Immature natural killer cell (primary cell): ENCODE data around the gene LRP1. TPM values are rescaled to one million over a fixed set of nuclear protein-coding genes. Genes with fewer than 3 reads are reported as not detected.

Experiments used
- DNase-seq, 3 donors: peaks; one replicate each; pipeline ENCODE4 v3.0.0; 2022; ENCODE audit warnings: mixed read lengths in 1 of 3
- H3K27ac Mint-ChIP-seq, 6 donors: one replicate each; pipeline ENCODE4 v1.8.0; 2020; ENCODE audit warnings: mixed read lengths in 6 of 6, mild to moderate bottlenecking in 5 of 6, inconsistent platforms in 4 of 6, moderate library complexity in 3 of 6
- H3K27me3 Mint-ChIP-seq, 3 donors: one replicate each; pipeline ENCODE4 v1.8.0; 2020 to 2021; ENCODE audit warnings: low read depth in 3 of 3, mild to moderate bottlenecking in 3 of 3, mixed read lengths in 3 of 3, moderate library complexity in 3 of 3, inconsistent platforms in 1 of 3
- H3K36me3 Mint-ChIP-seq, 3 donors: one replicate each; pipeline ENCODE4 v1.8.0; 2020; ENCODE audit warnings: mixed read lengths in 3 of 3, inconsistent platforms in 2 of 3, mild to moderate bottlenecking in 2 of 3
- H3K4me1 Mint-ChIP-seq, 2 donors: one replicate each; pipeline ENCODE4 v1.8.0; 2020; ENCODE audit warnings: inconsistent platforms in 2 of 2, mild to moderate bottlenecking in 2 of 2, mixed read lengths in 2 of 2, moderate library complexity in 1 of 2
- H3K4me3 Mint-ChIP-seq, 5 donors: one replicate each; pipeline ENCODE4 v1.8.0; 2020; ENCODE audit warnings: mild to moderate bottlenecking in 5 of 5, mixed read lengths in 5 of 5, inconsistent platforms in 3 of 5, moderate library complexity in 3 of 5
- H3K9me3 Mint-ChIP-seq, 6 donors: one replicate each; pipeline ENCODE4 v1.8.0; 2020; ENCODE audit warnings: mild to moderate bottlenecking in 6 of 6, mixed read lengths in 6 of 6, inconsistent platforms in 4 of 6, moderate library complexity in 3 of 6
- polyA plus RNA-seq, 3 donors: library from polyadenylated mRNA; unstranded; fragments of 300-500 nt; fragmentation: Illumina TruSeq; gene quantifications; one replicate each; pipeline ENCODE4 v1.2.3, GENCODE V29; 2021

The LRP1 gene
- polyA plus RNA-seq, 3 donors from 2014 or later, result 0.08 to 0.22 TPM; not detected in 1

DNA sequence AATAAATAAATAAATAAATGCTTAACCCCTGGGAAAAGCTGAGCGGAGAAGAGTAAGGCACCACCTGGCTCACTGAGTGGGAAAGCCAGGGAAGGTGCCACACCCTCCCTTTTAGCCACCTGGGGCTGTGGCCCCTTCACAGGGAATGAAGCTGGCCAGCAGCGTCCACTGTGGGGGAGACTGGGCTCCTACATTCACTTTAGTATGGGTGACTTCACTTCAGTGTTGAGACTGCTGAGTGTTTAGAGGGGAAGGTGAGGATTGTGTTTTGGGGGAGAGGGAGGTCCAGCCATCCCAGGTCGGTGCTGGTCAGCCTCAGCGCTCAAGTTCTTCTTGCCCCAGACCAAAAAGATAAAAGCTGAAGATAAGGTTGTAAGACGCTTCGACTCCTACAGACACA lies 37.8 kb upstream of the LRP1 start:
- peak overlapping the region in 3 of 6 donors; percentile 41 to 76 (median 71) for H3K27ac Mint-ChIP-seq
- H3K4me3 Mint-ChIP-seq, result peak overlapping the region; percentile 2 to 29 (median 15)
- peaks cover 3 to 13% (median 9%) of the 10 kb centered on the region in 3 donors for H3K27me3 Mint-ChIP-seq
- H3K4me1 Mint-ChIP-seq, result peaks cover 45 to 47% of the 10 kb centered on the region in 2 donors
- H3K36me3 Mint-ChIP-seq, result no peaks in the 10 kb centered on the region
- DNase-seq, result no peak
- no peaks in the 10 kb centered on the region for H3K9me3 Mint-ChIP-seq

DNA sequence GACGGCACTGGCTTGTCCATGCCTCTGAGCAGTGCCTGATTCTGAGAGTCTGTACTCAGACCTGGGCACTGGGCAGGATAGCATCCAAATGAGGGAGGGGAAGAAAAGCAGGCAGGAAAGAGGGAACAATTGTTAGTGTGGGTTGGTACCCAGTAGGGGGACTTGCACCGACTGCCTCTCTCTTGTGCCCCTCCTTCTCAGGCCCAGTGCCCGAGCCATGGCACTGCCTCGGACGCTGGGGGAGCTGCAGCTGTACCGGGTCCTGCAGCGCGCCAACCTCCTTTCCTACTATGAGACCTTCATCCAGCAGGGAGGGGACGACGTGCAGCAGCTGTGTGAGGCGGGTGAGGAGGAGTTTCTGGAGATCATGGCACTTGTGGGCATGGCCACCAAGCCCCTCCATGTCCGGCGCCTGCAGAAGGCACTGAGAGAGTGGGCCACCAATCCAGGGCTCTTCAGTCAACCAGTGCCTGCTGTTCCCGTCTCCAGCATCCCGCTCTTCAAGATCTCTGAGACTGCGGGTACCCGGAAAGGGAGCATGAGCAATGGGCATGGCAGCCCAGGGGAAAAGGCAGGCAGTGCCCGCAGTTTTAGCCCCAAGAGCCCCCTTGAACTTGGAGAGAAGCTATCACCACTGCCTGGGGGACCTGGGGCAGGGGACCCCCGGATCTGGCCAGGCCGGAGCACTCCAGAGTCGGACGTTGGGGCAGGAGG lies 37.2 kb upstream of the LRP1 start:
- H3K36me3 Mint-ChIP-seq, result peaks cover 0 to 5% (median 3%) of the 10 kb centered on the region in 3 donors
- peaks cover 3 to 13% (median 9%) of the 10 kb centered on the region in 3 donors for H3K27me3 Mint-ChIP-seq
- H3K27ac Mint-ChIP-seq, result peak overlapping the region in 4 of 6 donors; percentile 1 to 76 (median 47)
- peak overlapping the region; percentile 2 to 29 (median 15) for H3K4me3 Mint-ChIP-seq
- no peak for DNase-seq
- H3K4me1 Mint-ChIP-seq, result peaks cover 39 to 41% of the 10 kb centered on the region in 2 donors
- H3K9me3 Mint-ChIP-seq, result no peaks in the 10 kb centered on the region

- Mint-ChIP-seq H3K9me3 (no peaks in the 10 kb centered on the region), H3K4me1 (peaks cover 31 to 33% of the 10 kb centered on the region in 2 donors), H3K27ac (peak overlapping the region in 1 of 6 donors; percentile 30), H3K36me3 (peaks cover 3 to 11% (median 6%) of the 10 kb centered on the region in 3 donors), H3K4me3 (peak overlapping the region in 2 of 5 donors; percentile 9 to 53), H3K27me3 (peaks cover 3 to 13% (median 10%) of the 10 kb centered on the region in 3 donors)
- no peak for DNase-seq
Observed at GRCh38 chr12:57091638-57092528, 36.4 kb upstream of the LRP1 start.

DNA sequence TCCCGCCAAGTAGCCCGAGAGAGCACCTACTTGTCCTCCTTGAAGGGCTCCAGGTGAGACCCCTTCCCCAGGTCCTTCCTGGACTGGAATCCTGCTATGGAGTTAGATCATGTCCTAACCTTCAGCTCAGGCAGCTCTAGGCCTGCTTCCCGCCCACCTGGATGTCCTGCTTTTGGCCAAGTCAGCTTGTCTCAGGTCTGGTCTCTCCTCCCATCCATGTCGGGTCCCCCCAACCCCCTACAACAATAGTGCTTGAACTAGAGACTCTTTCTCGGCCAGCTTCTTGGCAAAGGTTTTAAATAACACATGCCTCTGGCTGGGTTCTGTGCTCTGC lies 35.8 kb upstream of the LRP1 start:
- DNase-seq, result no peak
- no peaks in the 10 kb centered on the region for H3K9me3 Mint-ChIP-seq
- H3K27ac Mint-ChIP-seq, result peak overlapping the region in 3 of 6 donors; percentile 19 to 68 (median 46)
- peaks cover 6 to 16% (median 9%) of the 10 kb centered on the region in 3 donors for H3K36me3 Mint-ChIP-seq
- H3K4me3 Mint-ChIP-seq, result no peak overlapping the region
- peaks cover 3 to 13% (median 10%) of the 10 kb centered on the region in 3 donors for H3K27me3 Mint-ChIP-seq
- H3K4me1 Mint-ChIP-seq, result peaks cover 30 to 33% of the 10 kb centered on the region in 2 donors

DNA sequence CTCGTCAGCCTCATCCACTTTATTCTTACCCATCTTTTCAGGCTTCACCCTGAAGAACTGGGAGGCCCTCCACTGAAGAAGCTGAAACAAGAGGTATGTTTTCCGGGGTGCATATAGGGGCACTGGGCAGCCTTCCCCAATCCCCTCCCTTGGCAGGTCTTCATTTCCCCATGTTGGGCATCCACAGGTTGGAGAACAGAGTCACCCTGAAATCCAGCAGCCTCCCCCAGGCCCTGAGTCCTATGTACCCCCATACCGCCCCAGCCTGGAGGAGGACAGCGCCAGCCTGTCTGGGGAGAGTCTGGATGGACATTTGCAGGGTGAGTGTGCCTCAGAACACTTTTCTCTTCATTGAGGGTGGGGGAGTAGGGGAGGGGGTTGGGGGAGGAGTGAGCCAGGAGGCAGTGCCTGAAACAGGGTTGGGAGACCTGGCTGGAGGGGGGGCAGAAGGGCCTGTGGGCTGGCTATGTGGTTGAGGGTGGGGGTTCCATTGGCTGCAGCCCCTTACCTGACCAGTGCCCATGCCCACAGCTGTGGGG lies 35.3 kb upstream of the LRP1 start:
- H3K27me3 Mint-ChIP-seq, result peaks cover 3 to 10% (median 7%) of the 10 kb centered on the region in 3 donors
- H3K9me3 Mint-ChIP-seq, result no peaks in the 10 kb centered on the region
- peaks cover 26 to 30% of the 10 kb centered on the region in 2 donors for H3K4me1 Mint-ChIP-seq
- no peak overlapping the region for H3K4me3 Mint-ChIP-seq
- peak overlapping the region in 3 of 6 donors; percentile 46 to 84 (median 68) for H3K27ac Mint-ChIP-seq
- DNase-seq, result no peak
- peaks cover 6 to 17% (median 9%) of the 10 kb centered on the region in 3 donors for H3K36me3 Mint-ChIP-seq

DNA sequence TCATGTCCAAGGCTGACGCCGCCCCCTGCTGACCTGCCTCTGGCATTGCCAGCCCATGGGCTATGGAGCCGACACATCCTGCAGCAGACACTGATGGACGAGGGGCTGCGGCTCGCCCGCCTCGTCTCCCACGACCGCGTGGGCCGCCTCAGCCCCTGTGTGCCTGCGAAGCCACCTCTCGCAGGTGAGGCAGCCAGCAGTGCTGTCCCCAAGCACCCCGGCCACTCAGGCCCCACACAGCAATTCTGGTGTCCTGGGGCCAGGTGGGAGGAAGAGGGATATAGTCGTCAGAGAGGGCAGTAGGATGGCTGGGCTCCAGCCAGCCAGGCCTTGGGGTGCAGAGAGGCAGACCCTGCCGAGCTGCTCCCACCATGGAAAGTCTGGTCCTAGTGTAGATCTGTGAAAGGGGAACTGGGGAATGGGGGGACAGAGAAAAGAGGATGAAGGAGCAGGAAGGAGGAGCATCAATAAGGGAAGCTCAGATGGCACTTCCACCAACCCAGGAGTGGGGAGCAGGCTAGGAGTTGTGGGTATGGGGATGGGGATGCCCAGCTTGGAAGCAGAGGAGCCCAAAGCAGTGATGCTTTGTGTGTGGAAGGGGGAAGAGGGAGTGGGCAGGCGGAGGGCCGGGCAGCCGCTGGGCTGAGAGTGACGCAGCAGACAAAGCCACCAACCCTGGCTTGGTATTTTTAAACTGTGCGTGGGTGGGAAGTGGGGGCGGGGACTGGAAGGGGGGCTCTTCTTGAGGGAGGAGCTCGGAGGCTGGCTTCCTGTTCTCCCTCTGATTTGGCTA lies 34.7 kb upstream of the LRP1 start:
- Mint-ChIP-seq H3K27me3 (peaks cover 0 to 6% (median 4%) of the 10 kb centered on the region in 3 donors), H3K27ac (peak overlapping the region in 4 of 6 donors; percentile 36 to 84 (median 62)), H3K36me3 (peaks cover 6 to 21% (median 9%) of the 10 kb centered on the region in 3 donors), H3K4me3 (peak overlapping the region in 1 of 5 donors; percentile 29), H3K9me3 (no peaks in the 10 kb centered on the region), H3K4me1 (peaks cover 21 to 25% of the 10 kb centered on the region in 2 donors)
- DNase-seq, result peak; percentile 47 to 51 (median 47)

DNA sequence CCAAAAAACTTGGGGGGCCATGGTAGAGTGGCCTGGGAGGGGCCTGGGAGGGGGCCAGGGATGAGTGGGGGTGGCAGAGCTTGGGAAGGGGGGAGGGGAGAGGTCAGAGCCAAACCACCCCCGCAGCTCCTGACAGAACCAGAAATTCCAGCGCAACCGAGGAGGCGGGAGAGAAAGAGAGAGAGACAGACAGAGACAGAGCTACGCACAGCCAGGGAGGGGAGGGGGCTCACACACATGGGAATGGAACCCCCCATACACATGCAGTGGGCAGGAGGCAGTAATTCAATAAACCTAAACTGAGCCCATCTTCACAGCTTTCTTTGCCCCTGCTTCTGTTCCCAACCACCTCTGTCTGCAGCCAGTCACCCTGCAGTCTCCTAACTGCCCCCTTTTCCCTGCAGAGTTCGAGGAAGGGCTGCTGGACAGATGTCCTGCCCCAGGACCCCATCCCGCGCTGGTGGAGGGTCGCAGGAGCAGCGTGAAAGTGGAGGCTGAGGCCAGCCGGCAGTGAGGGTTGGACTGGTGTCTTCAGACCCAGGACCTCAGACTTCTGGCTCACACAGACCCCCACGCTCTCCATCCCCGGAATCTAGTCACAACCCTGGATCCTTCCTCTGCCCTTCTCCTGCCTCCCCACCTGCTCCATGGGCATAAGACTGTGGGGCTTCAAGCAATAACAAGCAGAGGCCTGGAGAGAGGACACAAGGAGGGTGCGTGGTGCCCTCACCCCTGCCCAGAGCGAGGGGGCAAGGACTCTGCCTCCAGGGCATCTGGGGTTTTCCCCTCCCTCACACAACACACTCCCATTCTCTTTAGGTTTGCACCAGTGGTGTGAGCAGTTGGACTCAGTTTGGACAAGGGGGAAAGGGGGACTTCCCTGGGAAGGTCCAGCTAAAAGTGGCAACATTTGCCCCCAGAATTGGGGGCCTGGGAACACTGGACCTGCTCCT lies 33.8 kb upstream of the LRP1 start:
- H3K27ac Mint-ChIP-seq, result peak overlapping the region in 4 of 6 donors; percentile 45 to 70 (median 52)
- peaks cover 18 to 24% of the 10 kb centered on the region in 2 donors for H3K4me1 Mint-ChIP-seq
- H3K9me3 Mint-ChIP-seq, result no peaks in the 10 kb centered on the region
- peaks cover 0 to 6% (median 4%) of the 10 kb centered on the region in 3 donors for H3K27me3 Mint-ChIP-seq
- H3K4me3 Mint-ChIP-seq, result no peak overlapping the region
- H3K36me3 Mint-ChIP-seq, result peaks cover 11 to 28% (median 11%) of the 10 kb centered on the region in 3 donors
- no peak for DNase-seq

GRCh38 chr12:57095440-57095839 lies 32.8 kb upstream of the LRP1 start:
- H3K36me3 Mint-ChIP-seq, result peaks cover 12 to 32% (median 18%) of the 10 kb centered on the region in 3 donors
- no peaks in the 10 kb centered on the region for H3K9me3 Mint-ChIP-seq
- no peak overlapping the region for H3K4me3 Mint-ChIP-seq
- H3K27ac Mint-ChIP-seq, result peak overlapping the region in 4 of 6 donors; percentile 31 to 62 (median 52)
- DNase-seq, result no peak
- peaks cover 14 to 24% of the 10 kb centered on the region in 2 donors for H3K4me1 Mint-ChIP-seq
- H3K27me3 Mint-ChIP-seq, result peaks cover 0 to 4% (median 2%) of the 10 kb centered on the region in 3 donors

- Mint-ChIP-seq H3K9me3 (no peaks in the 10 kb centered on the region), H3K4me1 (peaks cover 14 to 20% of the 10 kb centered on the region in 2 donors), H3K36me3 (peaks cover 12 to 32% (median 18%) of the 10 kb centered on the region in 3 donors), H3K27me3 (peaks cover 0 to 4% (median 1%) of the 10 kb centered on the region in 3 donors), H3K27ac (peak overlapping the region in 2 of 6 donors; percentile 14 to 55), H3K4me3 (no peak overlapping the region)
- no peak for DNase-seq
Observed at GRCh38 chr12:57096099-57096572, 32.1 kb upstream of the LRP1 start.

DNA sequence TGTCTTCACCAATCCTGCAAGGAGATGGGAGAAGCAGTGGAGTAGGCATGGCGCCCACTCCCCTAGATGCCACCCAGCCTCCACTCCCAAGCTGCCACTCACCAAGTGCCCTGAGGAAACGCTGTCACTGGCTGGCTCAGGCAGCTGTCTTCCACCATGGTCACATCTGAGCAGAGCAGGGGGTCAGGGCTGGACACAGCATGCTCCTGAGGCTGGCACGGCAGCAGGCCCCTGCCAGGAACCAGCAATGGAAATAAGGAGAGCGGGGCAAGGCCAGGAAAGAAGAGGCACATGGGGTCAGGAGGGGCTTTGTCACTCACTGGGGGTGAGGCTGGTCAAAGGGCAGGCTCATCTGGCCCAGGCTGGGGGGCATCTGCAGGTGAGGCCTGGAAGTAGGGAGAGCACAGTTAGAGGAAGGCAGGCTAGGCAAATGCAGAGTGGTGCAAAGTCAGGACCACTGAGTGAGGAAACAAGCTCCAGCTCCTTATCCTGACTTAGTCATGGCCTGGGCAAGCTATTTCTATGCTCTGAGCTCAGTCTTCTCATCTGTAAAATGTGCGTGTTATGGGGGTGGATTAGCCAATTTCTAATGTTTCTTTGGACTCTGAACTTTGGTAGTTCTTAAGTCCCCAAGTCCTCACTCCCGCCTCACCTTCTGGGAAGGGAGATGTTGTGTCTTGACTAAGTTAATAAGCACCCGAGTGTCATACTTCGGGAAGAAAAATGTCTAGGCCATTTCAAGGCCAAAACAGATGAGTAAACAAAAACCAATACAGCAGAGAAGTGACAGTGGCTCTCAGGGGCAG lies 31.3 kb upstream of the LRP1 start:
- DNase-seq, result no peak
- Mint-ChIP-seq H3K9me3 (no peaks in the 10 kb centered on the region), H3K27ac (peak overlapping the region in 2 of 6 donors; percentile 54 to 55), H3K4me1 (peaks cover 17 to 23% of the 10 kb centered on the region in 2 donors), H3K4me3 (no peak overlapping the region), H3K36me3 (peaks cover 12 to 32% (median 18%) of the 10 kb centered on the region in 3 donors), H3K27me3 (peaks cover 0 to 2% (median 1%) of the 10 kb centered on the region in 3 donors)

DNA sequence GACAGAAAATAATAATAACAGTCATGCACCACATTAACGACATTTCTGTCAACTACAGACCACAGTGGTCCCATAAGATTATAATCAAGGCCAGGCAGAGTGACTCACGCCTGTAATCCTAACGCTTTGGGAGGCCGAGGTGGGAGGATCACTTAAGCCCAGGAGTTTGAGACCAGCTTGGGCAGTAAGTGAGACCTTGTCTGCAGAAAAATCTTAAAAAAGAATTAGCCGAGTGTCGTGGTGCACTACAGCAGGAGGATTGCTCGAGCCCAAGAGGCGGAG lies 30.8 kb upstream of the LRP1 start:
- H3K4me1 Mint-ChIP-seq, result peaks cover 22 to 27% of the 10 kb centered on the region in 2 donors
- no peak overlapping the region for H3K27ac Mint-ChIP-seq
- peaks cover 12 to 32% (median 18%) of the 10 kb centered on the region in 3 donors for H3K36me3 Mint-ChIP-seq
- no peaks in the 10 kb centered on the region for H3K9me3 Mint-ChIP-seq
- H3K4me3 Mint-ChIP-seq, result no peak overlapping the region
- peaks cover 2 to 4% (median 2%) of the 10 kb centered on the region in 3 donors for H3K27me3 Mint-ChIP-seq
- no peak for DNase-seq
